SK-N-MC (cell line): Measurements from ENCODE around the gene KIAA0753.
"Not testable (repeated sequence)": the region's sequence is repeated elsewhere in the genome, so short reads cannot be mapped to it uniquely, and the experiment has no call there.

Experiments used
- DNase-seq: peaks from one replicate; pipeline ENCODE4 v3.0.0-alpha.2; 2011; ENCODE audit warnings: low read depth, low spot score
- H3K27ac ChIP-seq: fragments of 200-600 bp; sonication (generic); 2 replicates; pipeline ENCODE4 v1.5.1; 2016; ENCODE audit warnings: mixed run types
- H3K36me3 ChIP-seq: fragments of 200-600 bp; sonication (generic); 2 replicates; pipeline ENCODE4 v1.6.1; 2017; ENCODE audit warnings: antibody characterized with exemption, low read length, mixed read lengths; ENCODE audit not compliant: insufficient read depth
- H3K4me3 ChIP-seq: fragments of 200-600 bp; sonication (generic); 2 replicates; pipeline ENCODE4 v1.5.1; 2016
- H3K9ac ChIP-seq: fragments of 200-600 bp; sonication (generic); 2 replicates; pipeline ENCODE4 v1.8.0; 2017; ENCODE audit warnings: mixed run types, mixed read lengths; ENCODE audit not compliant: insufficient read length
- H3K9me3 ChIP-seq: fragments of 200-600 bp; sonication (generic); 2 replicates; pipeline ENCODE4 v1.6.1; 2017; ENCODE audit warnings: low read depth, mild to moderate bottlenecking, antibody characterized with exemption, low read length, moderate library complexity, mixed read lengths
- EZH2 ChIP-seq: fragments of 200-600 bp; sonication (generic); IDR thresholded peaks from one replicate; pipeline ENCODE4 v1.6.1; 2017; ENCODE audit warnings: antibody characterized with exemption
- FOXP2 ChIP-seq: optimal IDR thresholded peaks from 2 replicates; pipeline ENCODE3; 2011; ENCODE audit warnings: mild to moderate bottlenecking, moderate library complexity; ENCODE audit not compliant: insufficient read depth; ENCODE audit errors: extremely low read length, control extremely low read depth
- POLR2AphosphoS5 ChIP-seq: IDR thresholded peaks from 2 replicates; pipeline ENCODE4 v1.6.1; 2012; ENCODE audit warnings: mild to moderate bottlenecking, low read depth, low read length, borderline replicate concordance

The KIAA0753 gene

GRCh38 chr17:6661464-6661848 lies 20.9 kb upstream of the KIAA0753 start:
- H3K27ac ChIP-seq: no peak overlapping the region
- no peak overlapping the region for H3K4me3 ChIP-seq
- DNase-seq: no peak
- H3K9me3 ChIP-seq: no peaks in the 10 kb centered on the region
- no peak overlapping the region for H3K9ac ChIP-seq
- no peak for TF ChIP-seq EZH2
- no peak for TF ChIP-seq POLR2AphosphoS5
- TF ChIP-seq FOXP2: no peak
- no peaks in the 10 kb centered on the region for H3K36me3 ChIP-seq

- no peak overlapping the region for H3K27ac ChIP-seq
- H3K9me3 ChIP-seq: no peaks in the 10 kb centered on the region
- H3K4me3 ChIP-seq: no peak overlapping the region
- H3K36me3 ChIP-seq: no peaks in the 10 kb centered on the region
- TF ChIP-seq EZH2 (no peak), POLR2AphosphoS5 (no peak), FOXP2 (no peak)
- no peak overlapping the region for H3K9ac ChIP-seq
- no peak for DNase-seq
Measured at GRCh38 chr17:6660805-6661463, 20.4 kb upstream of the KIAA0753 start.

- H3K9ac ChIP-seq: no peak overlapping the region
- no peaks in the 10 kb centered on the region for H3K9me3 ChIP-seq
- DNase-seq: no peak
- H3K4me3 ChIP-seq: no peak overlapping the region
- H3K36me3 ChIP-seq: no peaks in the 10 kb centered on the region
- H3K27ac ChIP-seq: no peak overlapping the region
- TF ChIP-seq POLR2AphosphoS5 (no peak), EZH2 (no peak), FOXP2 (no peak)
Measured at GRCh38 chr17:6660101-6660500, 19.6 kb upstream of the KIAA0753 start.

GRCh38 chr17:6658411-6658810 lies 17.9 kb upstream of the KIAA0753 start:
- H3K4me3 ChIP-seq, H3K9me3 ChIP-seq, H3K36me3 ChIP-seq, H3K27ac ChIP-seq, DNase-seq, H3K9ac ChIP-seq: not testable (repeated sequence)

- Histone ChIP-seq H3K27ac (no peak overlapping the region), H3K9me3 (no peaks in the 10 kb centered on the region), H3K36me3 (no peaks in the 10 kb centered on the region), H3K4me3 (no peak overlapping the region), H3K9ac (no peak overlapping the region)
- DNase-seq: no peak
- TF ChIP-seq EZH2: no peak
- no peak for TF ChIP-seq POLR2AphosphoS5
- TF ChIP-seq FOXP2: no peak
Measured at GRCh38 chr17:6657633-6658287, 17.2 kb upstream of the KIAA0753 start.

GRCh38 chr17:6656797-6657632 lies 16.5 kb upstream of the KIAA0753 start:
- DNase-seq, H3K9ac ChIP-seq, H3K4me3 ChIP-seq, H3K27ac ChIP-seq, H3K36me3 ChIP-seq, H3K9me3 ChIP-seq: not testable (repeated sequence)

GRCh38 chr17:6655732-6656361 lies 15.3 kb upstream of the KIAA0753 start:
- H3K9me3 ChIP-seq, H3K36me3 ChIP-seq, DNase-seq, H3K27ac ChIP-seq, H3K9ac ChIP-seq, H3K4me3 ChIP-seq: not testable (repeated sequence)

GRCh38 chr17:6654841-6655731 lies 14.6 kb upstream of the KIAA0753 start:
- Histone ChIP-seq H3K9me3 (no peaks in the 10 kb centered on the region), H3K4me3 (no peak overlapping the region), H3K36me3 (peaks cover 3% of the 10 kb centered on the region; the same call in 1 of the 2 replicates), H3K27ac (no peak overlapping the region), H3K9ac (no peak overlapping the region)
- DNase-seq: no peak
- TF ChIP-seq EZH2 (no peak), FOXP2 (no peak), POLR2AphosphoS5 (no peak)
